GM18499 (cell line): ENCODE results near the gene FBXL7.

Experiments used
- ATAC-seq: cut with Tn5 transposase; IDR thresholded peaks from one replicate; pipeline ENCODE4 v1.9.1; 2021; ENCODE audit warnings: moderate number of reproducible peaks; ENCODE audit not compliant: insufficient read depth, unreplicated experiment

FBXL7 gene

GRCh38 chr5:15791274-15791673 lies 291.3 kb downstream of the FBXL7 start:
- ATAC-seq, result no peak

- ATAC-seq, result no peak
Measured at GRCh38 chr5:15791859-15792258, 291.9 kb downstream of the FBXL7 start.

GRCh38 chr5:15794052-15794985 lies 294.3 kb downstream of the FBXL7 start:
- ATAC-seq, result no peak

GRCh38 chr5:15796096-15796495 lies 296.1 kb downstream of the FBXL7 start:
- ATAC-seq, result no peak

- no peak for ATAC-seq
Measured at GRCh38 chr5:15796557-15796956, 296.6 kb downstream of the FBXL7 start.

GRCh38 chr5:15797116-15797515 lies 297.1 kb downstream of the FBXL7 start:
- ATAC-seq, result no peak

GRCh38 chr5:15798006-15798405 lies 298.0 kb downstream of the FBXL7 start:
- no peak for ATAC-seq

- no peak for ATAC-seq
Measured at GRCh38 chr5:15799014-15799413, 299.0 kb downstream of the FBXL7 start.

- ATAC-seq, result no peak
Measured at GRCh38 chr5:15799612-15800011, 299.6 kb downstream of the FBXL7 start.

GRCh38 chr5:15803280-15803679 lies 303.3 kb downstream of the FBXL7 start:
- no peak for ATAC-seq

GRCh38 chr5:15806613-15807012 lies 306.6 kb downstream of the FBXL7 start:
- no peak for ATAC-seq

GRCh38 chr5:15807248-15807647 lies 307.3 kb downstream of the FBXL7 start:
- no peak for ATAC-seq

- no peak for ATAC-seq
Measured at GRCh38 chr5:15807871-15808270, 307.9 kb downstream of the FBXL7 start.

GRCh38 chr5:15808577-15808976 lies 308.6 kb downstream of the FBXL7 start:
- no peak for ATAC-seq

GRCh38 chr5:15819617-15820016 lies 319.6 kb downstream of the FBXL7 start:
- no peak for ATAC-seq

- no peak for ATAC-seq
Measured at GRCh38 chr5:15821506-15821905, 321.5 kb downstream of the FBXL7 start.

- ATAC-seq, result no peak
Measured at GRCh38 chr5:15823398-15823797, 323.4 kb downstream of the FBXL7 start.

- ATAC-seq, result no peak
Measured at GRCh38 chr5:15827741-15828140, 327.8 kb downstream of the FBXL7 start.

GRCh38 chr5:15831408-15831807 lies 331.4 kb downstream of the FBXL7 start:
- no peak for ATAC-seq

- ATAC-seq, result no peak
Measured at GRCh38 chr5:15833365-15833764, 333.4 kb downstream of the FBXL7 start.

GRCh38 chr5:15834596-15835245 lies 334.7 kb downstream of the FBXL7 start:
- ATAC-seq, result no peak

- no peak for ATAC-seq
Measured at GRCh38 chr5:15835514-15835913, 335.5 kb downstream of the FBXL7 start.
